MM.1S (cell line): ENCODE measurements around the gene BICC1.

Experiments
- DNase-seq: peaks from one replicate; pipeline ENCODE4 v3.0.0-alpha.2; 2015
- H2AFZ ChIP-seq: fragments of 300-600 bp; sonication (generic); 2 replicates; pipeline ENCODE4 v1.6.0; 2016; ENCODE audit warnings: antibody characterized with exemption, low read length
- H3F3A ChIP-seq: fragments of 300-600 bp; sonication (generic); 2 replicates; pipeline ENCODE4 v1.6.1; 2016; ENCODE audit warnings: mild to moderate bottlenecking, antibody characterized with exemption, low read length, moderate library complexity, mixed read lengths; ENCODE audit not compliant: insufficient read depth
- H3K27ac ChIP-seq: fragments of 300-600 bp; sonication (generic); 2 replicates; pipeline ENCODE4 v1.5.1; 2016; ENCODE audit warnings: mild to moderate bottlenecking, low read length
- H3K27me3 ChIP-seq: fragments of 300-600 bp; sonication (generic); replicated peaks from 2 replicates; pipeline ENCODE4 v1.6.0; 2016; ENCODE audit warnings: low read length; ENCODE audit not compliant: insufficient read depth
- H3K36me3 ChIP-seq: fragments of 300-600 bp; sonication (generic); replicated peaks from 2 replicates; pipeline ENCODE4 v1.6.1; 2016; ENCODE audit warnings: mild to moderate bottlenecking, low read length, mixed read lengths; ENCODE audit not compliant: insufficient read depth
- H3K4me1 ChIP-seq: fragments of 300-600 bp; sonication (generic); 2 replicates; pipeline ENCODE4 v1.6.1; 2016; ENCODE audit warnings: low read length, mixed read lengths
- H3K4me2 ChIP-seq: fragments of 300-600 bp; sonication (generic); 2 replicates; pipeline ENCODE4 v1.6.0; 2016; ENCODE audit warnings: low read depth, low read length
- H3K4me3 ChIP-seq: fragments of 300-600 bp; sonication (generic); 2 replicates; pipeline ENCODE4 v1.5.1; 2016; ENCODE audit warnings: low read length, mixed read lengths
- H3K79me2 ChIP-seq: fragments of 300-600 bp; sonication (generic); 2 replicates; pipeline ENCODE4 v1.6.1; 2016; ENCODE audit warnings: mixed run types, low read length, mixed read lengths
- H3K9ac ChIP-seq: fragments of 300-600 bp; sonication (generic); 2 replicates; pipeline ENCODE4 v1.6.1; 2016; ENCODE audit warnings: low read length, mixed read lengths
- H3K9me2 ChIP-seq: fragments of 300-600 bp; sonication (generic); replicated peaks from 2 replicates; pipeline ENCODE4 v1.6.1; 2016; ENCODE audit warnings: mild to moderate bottlenecking, low read length, mixed read lengths; ENCODE audit not compliant: insufficient read depth
- H3K9me3 ChIP-seq: fragments of 300-600 bp; sonication (generic); replicated peaks from 2 replicates; pipeline ENCODE4 v1.6.1; 2016; ENCODE audit warnings: mild to moderate bottlenecking, low read length, mixed read lengths; ENCODE audit not compliant: insufficient read depth
- H4K20me1 ChIP-seq: fragments of 300-600 bp; sonication (generic); 2 replicates; pipeline ENCODE4 v1.6.1; 2016; ENCODE audit warnings: mild to moderate bottlenecking, low read length, moderate library complexity, mixed read lengths; ENCODE audit not compliant: insufficient read depth
- CTCF ChIP-seq: fragments of 300-600 bp; sonication (generic); IDR thresholded peaks from 2 replicates; pipeline ENCODE4 v1.5.1; 2016; ENCODE audit warnings: antibody characterized with exemption, low read length, mixed read lengths
- EZH2 ChIP-seq: fragments of 300-600 bp; sonication (generic); optimal IDR thresholded peaks from 2 replicates; pipeline ENCODE3; 2017; ENCODE audit warnings: low read depth, mild to moderate bottlenecking, antibody characterized with exemption, low read length, mixed read lengths
- EZH2phosphoT487 ChIP-seq: fragments of 300-600 bp; sonication (generic); IDR thresholded peaks from 2 replicates; pipeline ENCODE4 v1.6.1; 2018; ENCODE audit warnings: antibody characterized with exemption, low read length

Gene BICC1

GRCh38 chr10:58785354-58785753 lies 272.7 kb downstream of the BICC1 start:
- Histone ChIP-seq H3K27me3 (no peaks in the 10 kb centered on the region), H3K9me2 (no peaks in the 10 kb centered on the region), H3F3A (no peaks in the 10 kb centered on the region), H3K79me2 (no peaks in the 10 kb centered on the region), H3K36me3 (no peaks in the 10 kb centered on the region), H3K9me3 (no peaks in the 10 kb centered on the region), H3K9ac (no peak overlapping the region), H4K20me1 (no peaks in the 10 kb centered on the region), H3K4me1 (no peaks in the 10 kb centered on the region), H3K27ac (no peak overlapping the region), H2AFZ (no peak overlapping the region), H3K4me3 (no peak overlapping the region), H3K4me2 (no peak overlapping the region)
- TF ChIP-seq EZH2phosphoT487 (no peak), EZH2 (no peak), CTCF (no peak)
- DNase-seq, result no peak

GRCh38 chr10:58791137-58791536 lies 278.5 kb downstream of the BICC1 start:
- Histone ChIP-seq H3K9me2 (no peaks in the 10 kb centered on the region), H3K79me2 (no peaks in the 10 kb centered on the region), H3K9me3 (no peaks in the 10 kb centered on the region), H3K9ac (no peak overlapping the region), H3K4me3 (no peak overlapping the region), H3K27me3 (no peaks in the 10 kb centered on the region), H3K4me1 (no peaks in the 10 kb centered on the region), H3K36me3 (no peaks in the 10 kb centered on the region), H2AFZ (no peak overlapping the region), H3K4me2 (no peak overlapping the region), H3K27ac (no peak overlapping the region), H3F3A (no peaks in the 10 kb centered on the region), H4K20me1 (no peaks in the 10 kb centered on the region)
- no peak for DNase-seq
- TF ChIP-seq EZH2phosphoT487 (no peak), CTCF (no peak), EZH2 (no peak)

GRCh38 chr10:58795560-58795959 lies 282.9 kb downstream of the BICC1 start:
- Histone ChIP-seq H3K27me3 (no peaks in the 10 kb centered on the region), H3K4me2 (no peak overlapping the region), H3K9me2 (no peaks in the 10 kb centered on the region), H4K20me1 (no peaks in the 10 kb centered on the region), H3K79me2 (no peaks in the 10 kb centered on the region), H3K4me3 (no peak overlapping the region), H3K27ac (no peak overlapping the region), H3K9me3 (no peaks in the 10 kb centered on the region), H3K36me3 (no peaks in the 10 kb centered on the region), H3K4me1 (no peaks in the 10 kb centered on the region), H2AFZ (no peak overlapping the region), H3K9ac (no peak overlapping the region), H3F3A (no peaks in the 10 kb centered on the region)
- TF ChIP-seq CTCF, result no peak
- no peak for TF ChIP-seq EZH2
- TF ChIP-seq EZH2phosphoT487, result no peak
- no peak for DNase-seq
